GM12872 (cell line): ENCODE measurements around the gene SNX18.

Source experiments
- TF ChIP-seq, protein P1 (sequence below): IDR thresholded peaks from 3 replicates; pipeline ENCODE4 v1.5.1; 2011; ENCODE audit warnings: low read depth, mild to moderate bottlenecking, low read length, moderate library complexity; ENCODE audit not compliant: insufficient read depth

The SNX18 gene

DNA sequence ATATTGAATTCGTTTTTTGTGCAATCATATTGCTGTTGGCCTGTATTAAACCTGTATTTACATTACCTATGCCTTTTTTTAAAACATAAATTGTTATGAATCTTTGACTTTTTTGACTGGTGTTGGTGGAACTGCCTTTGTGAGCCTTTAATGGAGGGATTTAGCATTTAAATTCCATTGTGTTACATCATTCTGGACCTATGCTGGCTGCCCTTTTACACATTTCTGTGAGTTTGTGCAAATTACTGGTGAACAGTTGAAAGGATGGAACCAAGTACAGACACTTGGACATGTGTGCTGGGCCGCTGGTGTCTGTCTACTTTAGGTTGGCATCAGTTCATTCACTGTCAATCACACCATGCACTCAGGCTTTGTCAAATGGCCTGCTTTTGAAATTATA lies 3.4 kb downstream of the SNX18 start:
- TF ChIP-seq, protein P1, sequence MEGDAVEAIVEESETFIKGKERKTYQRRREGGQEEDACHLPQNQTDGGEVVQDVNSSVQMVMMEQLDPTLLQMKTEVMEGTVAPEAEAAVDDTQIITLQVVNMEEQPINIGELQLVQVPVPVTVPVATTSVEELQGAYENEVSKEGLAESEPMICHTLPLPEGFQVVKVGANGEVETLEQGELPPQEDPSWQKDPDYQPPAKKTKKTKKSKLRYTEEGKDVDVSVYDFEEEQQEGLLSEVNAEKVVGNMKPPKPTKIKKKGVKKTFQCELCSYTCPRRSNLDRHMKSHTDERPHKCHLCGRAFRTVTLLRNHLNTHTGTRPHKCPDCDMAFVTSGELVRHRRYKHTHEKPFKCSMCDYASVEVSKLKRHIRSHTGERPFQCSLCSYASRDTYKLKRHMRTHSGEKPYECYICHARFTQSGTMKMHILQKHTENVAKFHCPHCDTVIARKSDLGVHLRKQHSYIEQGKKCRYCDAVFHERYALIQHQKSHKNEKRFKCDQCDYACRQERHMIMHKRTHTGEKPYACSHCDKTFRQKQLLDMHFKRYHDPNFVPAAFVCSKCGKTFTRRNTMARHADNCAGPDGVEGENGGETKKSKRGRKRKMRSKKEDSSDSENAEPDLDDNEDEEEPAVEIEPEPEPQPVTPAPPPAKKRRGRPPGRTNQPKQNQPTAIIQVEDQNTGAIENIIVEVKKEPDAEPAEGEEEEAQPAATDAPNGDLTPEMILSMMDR = no peak

DNA sequence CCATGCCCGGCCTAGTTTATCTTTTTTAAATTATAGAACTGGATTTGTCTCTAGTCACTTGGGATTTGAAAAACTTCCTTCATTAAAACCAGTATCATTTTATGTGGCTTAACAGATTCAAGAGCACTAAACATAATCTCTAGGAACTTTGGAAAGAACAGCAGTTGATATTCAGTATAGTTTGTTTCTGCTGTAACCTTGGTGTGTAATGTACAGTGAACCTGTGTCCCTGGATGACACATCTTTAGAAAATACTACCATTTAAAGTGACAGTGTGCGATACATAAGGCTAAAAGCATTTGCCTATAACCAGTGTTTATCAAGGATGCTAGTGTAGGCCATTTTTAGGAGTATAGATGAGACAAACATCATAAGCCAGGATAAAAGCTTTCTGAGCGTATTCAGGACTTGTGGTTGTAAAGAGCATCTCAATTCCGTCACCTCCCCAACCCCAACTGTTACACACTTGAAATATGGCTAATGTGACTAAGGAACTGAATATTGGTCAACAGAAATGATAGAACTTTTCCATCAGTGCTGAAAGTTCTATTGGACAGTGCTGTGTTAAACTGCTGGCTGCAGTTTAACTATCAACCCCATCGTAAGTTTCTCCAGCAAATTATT lies 4.4 kb downstream of the SNX18 start:
- TF ChIP-seq, protein P1 = no peak

DNA sequence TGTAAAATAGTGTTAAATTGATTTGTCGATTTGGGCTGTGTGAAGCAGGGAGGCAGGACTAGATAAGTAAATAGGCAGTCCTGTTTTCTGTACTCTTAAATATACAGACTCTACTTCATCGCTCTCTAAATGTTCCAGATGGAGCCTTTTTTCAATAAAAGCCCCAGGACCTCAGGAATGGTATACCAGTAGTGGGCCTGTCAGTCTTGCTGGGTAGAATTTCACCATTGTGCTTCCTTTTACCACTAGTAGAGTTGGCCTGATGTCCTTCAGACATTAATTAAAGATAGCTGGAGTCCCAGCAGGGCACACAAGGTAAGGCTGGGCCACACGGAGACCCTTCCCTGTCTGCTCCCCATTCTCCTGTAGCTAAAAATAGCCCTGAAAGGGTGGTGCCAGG lies 6.0 kb downstream of the SNX18 start:
- TF ChIP-seq, protein P1 = no peak

DNA sequence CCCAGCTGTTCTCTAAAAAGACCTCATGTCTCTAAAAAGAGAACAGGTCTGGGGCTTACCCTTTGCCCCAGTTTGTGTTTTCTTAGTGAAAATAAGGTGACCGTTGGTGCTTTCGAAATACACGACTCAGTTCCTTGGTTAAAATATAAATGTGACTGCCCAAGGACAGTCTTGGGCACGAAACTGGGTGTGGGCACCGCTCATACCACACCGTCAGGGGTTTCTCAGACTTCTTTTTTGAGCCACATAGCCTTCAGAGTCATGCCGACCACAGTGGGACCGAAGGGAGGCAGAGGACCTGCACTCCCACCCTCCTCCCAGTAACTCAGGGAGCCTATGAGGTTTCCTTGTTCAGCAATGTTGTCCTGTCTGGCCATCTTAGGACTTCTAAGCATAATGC lies 6.5 kb downstream of the SNX18 start:
- TF ChIP-seq, protein P1 = no peak

DNA sequence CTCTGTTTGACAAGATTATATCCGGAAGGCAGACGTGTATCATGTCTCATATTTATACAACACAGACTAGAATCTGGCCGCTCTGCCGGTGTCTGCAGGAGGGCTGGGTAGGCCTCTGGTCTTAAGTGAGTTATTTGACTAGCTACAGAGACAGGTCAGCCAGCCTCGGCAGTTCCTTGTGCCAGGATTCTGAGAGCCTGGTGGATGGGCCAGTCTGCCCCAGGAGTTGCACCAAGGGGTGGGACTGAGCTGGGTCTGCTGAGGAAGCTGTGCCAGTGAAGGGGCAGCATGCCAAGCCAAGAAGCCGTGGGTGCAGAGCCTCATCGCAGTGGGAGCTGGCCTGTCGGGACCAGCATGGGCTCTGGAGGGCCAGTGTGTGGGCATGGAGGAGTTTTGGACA lies 7.1 kb downstream of the SNX18 start:
- TF ChIP-seq, protein P1 = no peak

DNA sequence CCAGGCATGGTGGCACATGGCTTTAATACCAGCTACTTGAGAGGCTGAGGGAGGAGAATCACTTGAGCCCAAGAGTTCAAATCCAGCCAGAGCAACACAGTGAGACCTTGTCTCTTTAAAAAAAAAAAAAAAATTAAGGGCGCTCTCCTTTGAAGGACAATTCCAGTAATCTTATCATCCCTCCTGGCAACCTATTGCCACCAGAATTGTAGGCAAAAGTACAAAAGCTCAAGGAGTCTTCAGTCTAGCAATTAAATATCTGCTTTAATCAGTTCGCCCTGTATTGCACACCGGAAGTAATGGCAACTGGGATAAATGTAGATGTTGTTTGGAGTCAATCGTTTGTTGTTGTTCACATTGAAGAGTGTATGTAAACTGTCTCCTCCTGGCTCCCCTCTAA lies 7.7 kb downstream of the SNX18 start:
- TF ChIP-seq, protein P1 = no peak

DNA sequence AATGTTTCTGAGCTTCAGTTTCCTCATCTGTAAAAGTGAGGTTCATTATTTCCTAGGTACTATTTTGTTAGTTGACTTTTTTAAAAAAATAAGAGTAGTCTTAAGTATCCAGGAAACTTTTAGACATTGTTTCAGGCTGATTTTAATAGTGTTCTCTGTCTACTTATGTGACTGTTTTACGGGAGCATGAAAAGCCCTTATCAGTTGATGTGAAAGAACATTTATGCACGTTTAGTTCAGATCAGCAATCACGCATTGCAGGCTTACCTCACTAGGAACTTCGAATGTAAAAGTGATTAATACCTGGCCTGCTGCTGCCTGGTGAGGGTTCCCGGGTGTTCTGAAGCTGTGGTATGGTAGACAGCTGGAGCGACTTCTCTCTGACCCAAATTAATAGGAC lies 8.1 kb downstream of the SNX18 start:
- TF ChIP-seq, protein P1 = no peak
